HG02678 (cell line): ENCODE data around the gene G0S2.

Source experiments
- ATAC-seq: cut with Tn5 transposase; IDR thresholded peaks from one replicate; pipeline ENCODE4 v1.9.1; 2021; ENCODE audit warnings: mild to moderate bottlenecking, moderate library complexity; ENCODE audit not compliant: unreplicated experiment

The G0S2 gene

DNA sequence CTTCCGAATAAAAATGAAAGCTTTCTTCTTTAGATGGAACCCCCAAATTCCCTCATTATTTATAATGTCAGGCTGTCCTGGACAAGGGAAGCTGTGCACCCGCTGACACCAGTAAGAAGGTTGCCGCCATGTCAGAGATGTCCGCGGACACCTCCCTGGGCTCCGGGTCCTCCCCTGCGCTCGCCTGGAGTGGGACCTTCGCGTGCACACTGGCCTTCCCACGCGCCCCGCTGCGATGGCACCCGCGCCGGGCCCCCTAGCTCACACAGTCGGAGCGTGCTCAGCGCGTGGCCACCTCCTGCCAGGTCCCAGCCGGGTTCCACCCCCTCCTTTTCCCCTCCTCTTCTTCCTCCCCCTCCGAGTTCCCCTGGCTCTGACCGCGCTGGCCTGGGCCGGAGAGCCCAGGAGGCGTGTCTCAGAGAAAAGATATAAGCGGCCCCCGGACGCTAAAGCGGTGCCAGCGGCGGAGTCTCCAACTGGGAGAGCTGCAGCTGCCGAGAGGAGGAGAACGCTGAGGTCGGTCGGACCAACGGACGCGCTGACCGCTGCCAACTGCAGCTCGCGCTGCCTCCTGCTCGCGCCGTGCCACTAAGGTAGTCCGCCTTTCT is at the start of gene G0S2:
TSS of gene G0S2 (plus strand) at position 456 of the 608 bp plus-strand sequence. CDS start 273 bp downstream, outside the sequence.
- no peak for ATAC-seq

- ATAC-seq, result no peak
Measured at GRCh38 chr1:209625791-209626285, 49.4 kb upstream of the G0S2 start.

DNA sequence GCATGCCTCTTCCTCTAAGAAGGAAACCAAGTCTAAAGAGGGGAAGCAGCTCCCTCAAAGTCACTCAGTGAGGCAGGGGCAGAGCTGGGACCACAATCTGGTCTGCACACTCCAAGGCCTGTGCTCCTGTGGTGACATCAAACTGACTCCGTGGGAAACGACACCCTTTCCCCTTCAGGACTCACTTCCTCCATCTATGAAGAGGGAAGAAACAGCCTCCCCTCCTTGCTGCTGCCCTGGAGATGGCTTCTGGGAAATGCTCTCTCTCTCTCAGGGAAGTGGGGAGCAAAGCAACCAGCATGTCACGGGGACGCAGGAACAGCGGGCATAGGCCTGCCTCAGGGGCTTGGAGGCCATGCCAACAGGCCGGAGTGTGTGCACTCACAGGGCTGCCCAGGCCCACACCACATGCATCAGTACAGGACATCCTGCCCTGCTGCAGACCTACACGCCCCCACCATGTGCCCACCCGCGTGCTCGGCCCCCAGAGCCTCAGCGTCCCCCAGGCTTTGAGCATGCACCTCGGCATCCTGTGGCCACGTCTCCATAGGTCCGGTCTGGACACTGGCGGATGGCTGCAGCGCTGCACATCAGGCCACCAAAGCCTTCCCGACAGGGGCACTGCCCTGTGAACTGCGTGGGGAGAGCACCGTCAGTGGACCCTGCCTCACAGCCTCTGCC is 48.7 kb upstream of the G0S2 start:
- ATAC-seq, result no peak

DNA sequence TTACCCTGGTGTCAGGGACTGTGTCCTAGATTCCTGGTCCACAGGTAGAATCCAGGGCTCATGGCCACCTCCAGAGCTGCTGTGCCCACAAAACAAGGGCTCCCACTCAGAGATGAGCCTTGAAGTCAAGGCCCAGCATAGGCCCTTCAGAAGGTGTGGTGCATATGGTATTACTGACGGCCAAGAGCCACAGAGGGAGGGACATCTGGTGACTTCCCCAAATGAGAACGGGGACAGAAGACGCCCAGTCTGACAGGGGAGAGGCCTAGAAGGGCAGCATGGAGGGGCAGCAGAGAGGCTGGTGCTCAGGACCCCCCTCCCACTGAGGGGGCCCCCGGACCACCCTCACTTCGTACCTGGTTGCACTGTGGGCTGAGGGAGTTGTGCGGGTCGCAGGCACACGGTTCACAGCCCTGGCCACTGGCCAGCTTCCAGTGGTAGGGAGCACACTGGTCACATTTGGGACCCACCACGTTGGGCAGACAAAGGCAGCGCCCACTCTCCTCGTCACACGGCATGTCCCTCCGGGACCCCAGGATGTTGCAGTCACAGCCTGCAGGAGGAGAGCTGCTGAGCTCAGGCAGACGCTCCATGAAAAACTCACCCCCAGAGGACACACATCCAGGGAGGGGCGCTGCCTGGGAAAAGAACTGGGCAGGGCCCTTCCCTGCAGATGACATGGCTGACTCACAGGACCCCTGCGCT is 48.0 kb upstream of the G0S2 start:
- ATAC-seq, result no peak

DNA sequence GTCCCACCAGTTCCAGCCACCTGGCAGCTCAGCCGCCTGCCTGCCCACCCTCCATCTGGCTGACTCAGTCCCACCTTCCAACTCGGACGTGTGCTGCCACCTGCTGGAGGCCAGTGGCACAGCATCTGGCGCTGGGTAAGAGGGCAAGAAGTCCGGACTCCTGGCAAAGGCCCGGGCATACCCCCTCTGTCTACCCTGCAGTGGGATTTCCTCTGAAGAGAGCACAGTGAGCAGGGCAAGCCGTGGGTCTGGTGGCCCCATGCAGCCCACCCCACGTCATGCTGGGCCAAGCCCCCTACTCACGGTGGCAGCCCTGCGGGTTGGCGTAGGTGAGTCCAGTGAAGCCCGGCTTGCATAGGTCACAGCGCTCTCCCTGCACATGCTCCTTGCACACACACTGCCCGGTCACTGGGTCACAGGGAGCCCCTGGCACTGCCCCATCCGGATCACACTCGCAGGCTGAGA is 47.4 kb upstream of the G0S2 start:
- peak; percentile 86 for ATAC-seq

- ATAC-seq, result no peak
Measured at GRCh38 chr1:209628618-209629299, 46.5 kb upstream of the G0S2 start.

GRCh38 chr1:209629621-209630382 is 45.4 kb upstream of the G0S2 start:
- ATAC-seq, result no peak

DNA sequence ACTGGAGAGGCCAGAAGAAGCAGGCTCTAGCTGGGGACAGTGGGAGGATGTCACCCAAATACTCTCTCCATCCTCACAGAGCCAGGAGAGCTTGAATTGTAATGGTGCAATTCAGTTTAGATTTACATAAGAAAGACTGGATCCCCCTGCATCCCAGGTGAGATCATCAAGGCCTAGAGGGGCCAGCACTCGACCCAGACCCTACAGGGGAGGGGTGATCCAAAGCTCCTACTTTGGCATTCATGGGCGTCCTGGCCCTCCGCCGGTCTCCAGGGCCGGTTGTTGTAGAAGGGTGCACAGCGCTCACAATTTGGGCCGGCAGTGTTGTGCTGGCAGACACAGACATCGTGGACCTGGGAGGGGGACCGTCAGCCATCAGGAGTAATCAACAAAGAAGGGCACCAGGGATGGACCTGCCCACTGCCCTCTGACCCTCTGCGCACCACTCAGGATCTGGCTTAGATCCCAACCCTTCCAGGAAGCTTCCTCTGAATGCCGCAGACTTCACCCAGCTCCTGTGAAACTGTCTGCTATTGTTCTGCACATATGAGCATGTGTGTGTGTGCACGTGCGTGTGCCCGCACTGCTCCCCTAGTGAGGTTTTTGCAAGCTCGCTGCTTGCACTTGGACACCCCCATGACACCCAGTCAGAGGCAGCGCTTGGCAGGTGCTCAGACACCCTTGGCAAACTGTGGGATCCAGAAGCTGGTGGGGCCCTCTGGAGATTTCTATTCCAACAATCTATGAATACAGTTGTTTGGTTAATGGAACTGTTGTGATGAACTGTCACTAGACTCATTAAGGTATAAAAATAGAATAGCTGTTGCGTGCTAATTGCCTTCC is 44.6 kb upstream of the G0S2 start:
- ATAC-seq, result no peak

DNA sequence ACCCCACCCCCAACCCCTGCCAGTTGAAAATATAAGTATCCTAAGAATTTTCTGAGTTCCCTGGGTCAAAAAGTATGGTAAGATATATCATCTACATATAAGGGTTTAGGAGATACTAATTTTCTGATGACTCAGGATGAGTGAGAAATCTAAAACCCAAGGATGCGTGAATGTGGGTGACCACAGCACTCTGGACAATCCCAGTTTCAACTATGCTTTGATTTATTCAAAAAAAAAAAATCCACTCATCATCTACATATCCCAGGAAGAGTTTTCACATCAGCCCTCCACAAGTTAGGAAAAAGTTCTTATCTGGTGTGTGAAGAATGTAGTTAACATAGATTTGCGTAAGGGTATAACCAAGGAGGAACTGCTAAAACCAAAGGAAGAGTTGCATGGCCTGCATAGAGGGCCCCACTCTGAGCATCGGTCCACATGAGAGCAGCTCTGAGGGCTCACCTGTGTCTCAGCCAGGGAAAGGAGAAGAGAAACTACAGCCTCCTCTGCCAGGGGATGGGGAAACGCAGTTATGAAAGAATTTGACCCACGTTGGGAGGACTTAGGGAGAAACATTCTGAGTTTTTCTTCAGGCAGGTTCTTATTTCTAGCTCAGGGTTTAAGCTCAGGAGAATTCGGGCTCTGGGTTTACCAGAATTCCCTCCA is 41.7 kb upstream of the G0S2 start:
- no peak for ATAC-seq

GRCh38 chr1:209634005-209634737 is 41.0 kb upstream of the G0S2 start:
- ATAC-seq, result no peak

- ATAC-seq, result no peak
Measured at GRCh38 chr1:209635850-209636249, 39.4 kb upstream of the G0S2 start.

DNA sequence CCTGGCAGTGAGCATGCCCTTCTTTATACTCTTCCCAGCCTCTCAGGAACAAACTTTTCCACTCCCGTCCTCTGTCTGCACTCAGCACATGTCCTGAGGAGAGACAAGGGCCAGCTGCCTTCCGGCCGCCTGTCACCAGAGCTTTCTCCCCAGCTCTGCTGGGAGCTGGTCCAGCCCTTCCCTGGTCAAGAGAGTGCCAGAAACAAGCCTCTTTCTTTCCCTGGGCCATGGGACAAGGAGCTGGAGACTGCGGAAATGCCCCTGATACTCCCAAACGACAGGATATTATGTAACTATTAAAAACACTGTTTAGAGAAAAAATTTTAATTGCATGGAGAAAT is 33.4 kb upstream of the G0S2 start:
- ATAC-seq, result no peak

GRCh38 chr1:209642816-209643215 is 32.4 kb upstream of the G0S2 start:
- ATAC-seq, result no peak

- no peak for ATAC-seq
Measured at GRCh38 chr1:209643285-209644020, 31.8 kb upstream of the G0S2 start.

DNA sequence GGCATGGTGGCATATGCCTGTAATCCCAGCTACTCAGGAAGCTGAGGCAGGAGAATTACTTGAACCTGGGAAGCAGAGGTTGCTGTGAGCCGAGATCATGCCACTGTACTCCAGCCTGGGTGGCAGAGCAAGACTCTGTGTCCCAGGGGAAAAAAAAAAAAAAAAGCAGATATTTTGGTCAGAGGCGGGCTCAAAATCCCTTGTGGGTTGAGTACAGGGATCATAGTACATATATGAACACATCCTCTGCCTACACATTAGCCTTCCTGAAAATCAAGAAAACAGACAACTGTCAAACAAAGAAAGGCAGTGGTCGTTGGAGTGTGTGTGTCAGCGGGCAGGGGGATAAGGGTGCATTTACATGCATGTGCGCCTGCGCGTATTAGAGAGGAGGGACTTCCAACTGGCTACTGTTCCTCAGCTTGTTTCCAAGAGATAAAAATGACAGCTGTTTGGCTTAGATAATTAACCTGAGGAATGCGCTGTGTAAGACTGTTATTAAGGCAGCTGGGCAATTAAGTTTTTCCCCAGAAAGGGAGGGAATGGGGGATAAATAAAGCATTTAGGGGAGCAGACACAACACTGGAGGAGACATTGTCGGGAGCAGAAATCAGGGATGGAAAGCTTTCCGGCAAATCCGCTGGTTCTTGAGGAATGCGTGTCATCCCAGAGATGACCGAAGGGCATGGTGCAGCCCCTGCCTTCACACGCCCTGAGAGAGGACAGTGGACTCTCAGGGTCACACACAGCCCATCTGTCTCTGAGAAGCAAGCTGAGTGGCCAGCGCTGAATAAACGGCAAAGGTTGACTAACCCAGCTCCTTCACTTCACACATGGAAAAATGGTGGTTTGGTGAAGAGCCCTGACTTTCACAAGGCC is 29.4 kb upstream of the G0S2 start:
- no peak for ATAC-seq

DNA sequence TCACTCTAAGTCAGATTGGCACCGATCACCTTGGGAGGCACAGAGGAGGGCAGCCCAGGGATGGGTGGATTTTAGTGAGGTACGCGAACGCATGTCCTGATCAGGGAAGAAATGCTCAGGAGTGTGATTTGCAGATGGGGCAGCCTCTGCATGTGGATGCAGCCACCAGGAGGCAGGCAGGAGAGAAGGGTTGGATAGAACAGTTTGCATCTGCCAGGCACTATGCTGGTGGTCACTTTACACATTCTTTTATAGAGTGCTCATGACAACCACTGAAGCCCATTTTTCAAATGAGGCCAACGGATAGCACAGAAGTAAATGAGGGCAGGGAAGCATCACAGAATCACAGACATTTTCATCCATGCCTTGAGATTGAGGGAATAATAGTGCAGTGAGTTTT is 28.7 kb upstream of the G0S2 start:
- no peak for ATAC-seq

- no peak for ATAC-seq
Measured at GRCh38 chr1:209647156-209647555, 28.1 kb upstream of the G0S2 start.
